Measurements from ENCODE around the gene PRMT7. TPM values are rescaled to one million over a fixed set of nuclear protein-coding genes. Genes with fewer than 3 reads are reported as not detected.

Gene PRMT7
- total and polyA plus RNA-seq, 2 of the 8 experiments (the other 6 are each of a cell fraction or from before 2014, with no cell fraction given) = 48.2 to 49.3 TPM

- POLR2A ChIA-PET (ENCODE audit: partially characterized antibody) = interaction anchor here (1.6 kb wide), 1 partner anchor 11 kb away, joined by 5 read pairs; no protein-coding TSS in a partner anchor
- TF ChIP-seq ZNF274 (IDR thresholded peaks at IDR 0.05; ENCODE audit: borderline replicate concordance, extremely low read depth, low read length) (no peak), KDM1A (IDR thresholded peaks at IDR 0.05; ENCODE audit: borderline replicate concordance, low read length) (no peak), EP300 (IDR thresholded peaks at IDR 0.05; ENCODE audit: borderline replicate concordance in 1 of 2, low read depth in 2 of 2, low read length in 2 of 2) (no peak), JUND (IDR thresholded peaks at IDR 0.05; ENCODE audit: low read length) (no peak), NRF1 (IDR thresholded peaks at IDR 0.05; ENCODE audit: low read depth, low read length) (no peak), BACH1 (IDR thresholded peaks at IDR 0.05; ENCODE audit: low read length) (no peak), RNF2 (IDR thresholded peaks at IDR 0.05; ENCODE audit: borderline replicate concordance, low read depth, low read length, missing control alignments, poor library complexity, severe bottlenecking) (no peak)
These were observed 39.1 kb downstream of the PRMT7 start for GRCh38 chr16:68349838-68350410.

More at GRCh38 chr16:68349838-68350410, 39.1 kb downstream of the PRMT7 start:
- Histone ChIP-seq H3K4me3 (ENCODE audit: extremely low read depth in 1 of 4, insufficient read depth in 2 of 4, low read depth in 3 of 4, low read length in 4 of 4) (no peak overlapping the region), H4K91ac (replicated peaks; ENCODE audit: insufficient read length, low read length) (no peak overlapping the region), H2BK15ac (ENCODE audit: low read length) (no peak overlapping the region), H2BK5ac (ENCODE audit: low read depth, low read length) (no peak overlapping the region), H3K4ac (replicated peaks; ENCODE audit: insufficient read length, low read depth, low read length) (no peak overlapping the region), H4K5ac (ENCODE audit: insufficient read length, low read depth, low read length) (no peak overlapping the region), H3K9ac (replicated peaks in 1 of 4; ENCODE audit: extremely low read depth in 1 of 4, low read depth in 3 of 4, low read length in 3 of 4) (no peak overlapping the region), H3K79me2 (ENCODE audit: control insufficient read depth in 1 of 2, insufficient read depth in 2 of 2, low read length in 2 of 2) (no peaks in the 10 kb centered on the region), H3K23ac (ENCODE audit: insufficient read length) (no peak overlapping the region), H3K23me2 (ENCODE audit: low read depth, low read length) (no peaks in the 10 kb centered on the region), H3K79me1 (ENCODE audit: low read depth, low read length) (0 out of 2 replicates have a peak, but pooled peaks cover 2% of the 10 kb centered on the region), H4K20me1 (replicated peaks in 1 of 2; ENCODE audit: control insufficient read depth in 1 of 2, insufficient read depth in 2 of 2, low read length in 2 of 2) (peaks cover 0 to 10% of the 10 kb centered on the region in 2 experiments), H3K27me3 (replicated peaks in 1 of 4; ENCODE audit: control insufficient read depth in 3 of 4, extremely low read depth in 1 of 4, insufficient read depth in 3 of 4, low read length in 3 of 4) (no peaks in the 10 kb centered on the region; a peak in 1 of 7 replicates), H3K56ac (replicated peaks; ENCODE audit: insufficient read length, low read depth, low read length) (no peak overlapping the region), H4K8ac (ENCODE audit: extremely low read depth, insufficient read depth, low read length) (no peak overlapping the region), H3K36me3 (ENCODE audit: control insufficient read depth in 2 of 4, insufficient read depth in 4 of 4, low read length in 3 of 4) (peaks cover 4 to 50% (median 18%) of the 10 kb centered on the region in 4 experiments; a peak in 5 of 8 replicates), H2BK20ac (ENCODE audit: low read length) (no peak overlapping the region), H2BK120ac (replicated peaks; ENCODE audit: low read depth, low read length) (no peak overlapping the region), H3K27ac (ENCODE audit: low read depth, low read length) (no peak overlapping the region), H2BK12ac (ENCODE audit: low read depth, low read length) (no peak overlapping the region), H2AFZ (ENCODE audit: low read length) (no peak overlapping the region), H3K14ac (ENCODE audit: insufficient read length) (no peak overlapping the region), H3K4me1 (replicated peaks in 1 of 4; ENCODE audit: control insufficient read depth in 3 of 4, insufficient read depth in 4 of 4, low read length in 3 of 4) (no peaks in the 10 kb centered on the region), H3K18ac (ENCODE audit: extremely low read depth, low read length) (no peak overlapping the region), H3K4me2 (ENCODE audit: insufficient read depth in 1 of 2, low read depth in 2 of 2, low read length in 2 of 2) (no peak overlapping the region), H3K9me3 (ENCODE audit: insufficient read depth in 2 of 2, low read depth in 1 of 2, low read length in 1 of 2) (no peaks in the 10 kb centered on the region), H2AK5ac (ENCODE audit: low read depth, low read length) (no peak overlapping the region)
- no peak for DNase-seq (ENCODE audit: low read depth in 1 of 2, low spot score in 2 of 2)
- CTCF ChIA-PET (ENCODE audit: partially characterized antibody) = interaction anchor here (0.6 to 1.1 kb wide), 4 partner anchors 9 to 163 kb away, joined by 3 read pairs; no protein-coding TSS in a partner anchor
- no peak for FAIRE-seq
- 93% methylated on average over 10 of the region's 10 CpGs; no CpG with 5 or more reads in 1 of the 2 experiments for WGBS, 2 experiments (ENCODE audit: extremely low coverage in 1 of 2, insufficient coverage in 1 of 2, insufficient read length in 1 of 2, insufficient replicate concordance in 2 of 2, low coverage in 1 of 2, low lambda C conversion rate in 2 of 2, missing lambda C conversion rate in 1 of 2)
